H9 (cell line): ENCODE measurements around the gene KLHL22. TPM values are rescaled to one million over a fixed set of nuclear protein-coding genes. Genes with fewer than 3 reads are reported as not detected.
"Not testable (repeated sequence)": the region's sequence is repeated elsewhere in the genome, so short reads cannot be mapped to it uniquely, and the experiment has no call there.

Experiments
- DNase-seq: peaks from one replicate; pipeline ENCODE4 v3.0.0-alpha.2; 2017
- H2AFZ ChIP-seq: one replicate; pipeline ENCODE4 v1.6.1; 2013; ENCODE audit warnings: mild to moderate bottlenecking, low read length, control low read depth, moderate library complexity
- H2AK5ac ChIP-seq: 2 replicates; pipeline ENCODE4 v1.6.1; 2013; ENCODE audit warnings: low read length, control low read depth, mixed read lengths; ENCODE audit not compliant: insufficient read length
- H2BK120ac ChIP-seq: one replicate; pipeline ENCODE4 v1.6.1; 2013; ENCODE audit warnings: low read depth, mild to moderate bottlenecking, low read length, control low read depth, inconsistent platforms; ENCODE audit not compliant: poor library complexity, severe bottlenecking
- H2BK12ac ChIP-seq: 2 replicates; pipeline ENCODE4 v1.6.1; 2013; ENCODE audit warnings: low read length, control low read depth, mixed read lengths, low read depth; ENCODE audit not compliant: insufficient read length
- H2BK15ac ChIP-seq: 2 replicates; pipeline ENCODE4 v1.6.1; 2013; ENCODE audit warnings: low read depth, low read length, control low read depth
- H2BK20ac ChIP-seq: one replicate; pipeline ENCODE4 v1.6.1; 2013; ENCODE audit warnings: low read depth, mild to moderate bottlenecking, low read length, control low read depth, inconsistent platforms; ENCODE audit not compliant: poor library complexity, severe bottlenecking
- H2BK5ac ChIP-seq: 2 replicates; pipeline ENCODE4 v1.6.1; 2013; ENCODE audit warnings: low read length, control low read depth, mixed read lengths; ENCODE audit not compliant: insufficient read length
- H3K14ac ChIP-seq: 2 replicates; pipeline ENCODE4 v1.6.1; 2013; ENCODE audit warnings: low read length, control low read depth; ENCODE audit not compliant: insufficient read depth
- H3K18ac ChIP-seq: 2 replicates; pipeline ENCODE4 v1.6.1; 2013; ENCODE audit warnings: low read depth, mild to moderate bottlenecking, mixed read lengths, low read length, control low read depth; ENCODE audit not compliant: insufficient read length
- H3K23ac ChIP-seq: 2 replicates; pipeline ENCODE4 v1.6.1; 2013; ENCODE audit warnings: low read length, control low read depth, mixed read lengths, low read depth; ENCODE audit not compliant: insufficient read length
- H3K23me2 ChIP-seq: 2 replicates; pipeline ENCODE4 v1.6.1; 2013; ENCODE audit warnings: low read depth, mild to moderate bottlenecking, mixed read lengths, low read length, control low read depth; ENCODE audit not compliant: insufficient read length, poor library complexity, severe bottlenecking
- H3K27ac ChIP-seq: 2 replicates; pipeline ENCODE4 v1.5.1; 2013; ENCODE audit warnings: low read length, control low read depth, mixed read lengths, low read depth; ENCODE audit not compliant: insufficient read length
- H3K27me3 ChIP-seq: 2 replicates; pipeline ENCODE4 v1.6.1; 2013; ENCODE audit warnings: low read length, control low read depth, inconsistent platforms; ENCODE audit not compliant: insufficient read depth
- H3K4ac ChIP-seq: 2 replicates; pipeline ENCODE4 v1.6.1; 2013; ENCODE audit warnings: low read depth, mild to moderate bottlenecking, control low read depth, inconsistent platforms, low read length, moderate library complexity
- H3K4me1 ChIP-seq: 2 replicates; pipeline ENCODE4 v1.6.1; 2013; ENCODE audit warnings: low read length, control low read depth, inconsistent platforms; ENCODE audit not compliant: insufficient read depth
- H3K4me2 ChIP-seq: 2 replicates; pipeline ENCODE4 v1.6.1; 2013; ENCODE audit warnings: low read length, control low read depth, mixed read lengths; ENCODE audit not compliant: insufficient read length, insufficient read depth
- H3K56ac ChIP-seq: 2 replicates; pipeline ENCODE4 v1.6.1; 2013; ENCODE audit warnings: low read depth, mild to moderate bottlenecking, mixed read lengths, low read length, control low read depth; ENCODE audit not compliant: insufficient read length
- H3K79me1 ChIP-seq: 2 replicates; pipeline ENCODE4 v1.6.1; 2013; ENCODE audit warnings: low read depth, mild to moderate bottlenecking, moderate library complexity, low read length, control low read depth, inconsistent platforms; ENCODE audit not compliant: insufficient read depth, poor library complexity, severe bottlenecking
- H3K79me2 ChIP-seq: 2 replicates; pipeline ENCODE4 v1.6.1; 2013; ENCODE audit warnings: low read length, control low read depth, inconsistent platforms; ENCODE audit not compliant: insufficient read depth
- H3K9ac ChIP-seq: 2 replicates; pipeline ENCODE4 v1.6.1; 2013; ENCODE audit warnings: low read length, control low read depth, mixed read lengths; ENCODE audit not compliant: insufficient read length; ENCODE audit errors: extremely low read depth
- H3K9me3 ChIP-seq: one replicate; pipeline ENCODE4 v1.6.1; 2013; ENCODE audit warnings: low read depth, low read length, inconsistent platforms; ENCODE audit not compliant: control insufficient read depth
- H3T11ph ChIP-seq: one replicate; pipeline ENCODE4 v1.6.1; 2013; ENCODE audit warnings: mild to moderate bottlenecking, low read length, control low read depth, inconsistent platforms
- H4K20me1 ChIP-seq: one replicate; pipeline ENCODE4 v1.6.1; 2013; ENCODE audit not compliant: control insufficient read depth, insufficient read length, insufficient read depth
- H4K5ac ChIP-seq: 2 replicates; pipeline ENCODE4 v1.6.1; 2013; ENCODE audit warnings: low read depth, mild to moderate bottlenecking, mixed read lengths, low read length, control low read depth; ENCODE audit not compliant: insufficient read length
- H4K8ac ChIP-seq: replicated peaks from 2 replicates; pipeline ENCODE4 v1.6.1; 2013; ENCODE audit warnings: low read length, control low read depth, mixed read lengths, low read depth; ENCODE audit not compliant: insufficient read length
- H4K91ac ChIP-seq: 2 replicates; pipeline ENCODE4 v1.6.1; 2013; ENCODE audit warnings: low read depth, mild to moderate bottlenecking, moderate library complexity, mixed read lengths, low read length, control low read depth; ENCODE audit not compliant: insufficient read length
- H3K27ac Mint-ChIP-seq, 3 experiments: 2 replicates in 2 of 3; 3 replicates in 1 of 3; pipeline ENCODE4 v1.8.0; 2020 to 2021; ENCODE audit warnings: mixed read lengths in 3 of 3, mild to moderate bottlenecking in 1 of 3, moderate library complexity in 1 of 3
- H3K27me3 Mint-ChIP-seq: 2 replicates; pipeline ENCODE4 v1.8.0; 2021; ENCODE audit warnings: low read depth, mild to moderate bottlenecking, moderate library complexity, mixed read lengths
- H3K36me3 Mint-ChIP-seq, 3 experiments: 2 replicates in 2 of 3; 3 replicates in 1 of 3; pipeline ENCODE4 v1.8.0; 2020 to 2021; ENCODE audit warnings: low read depth in 3 of 3, mixed read lengths in 3 of 3; ENCODE audit not compliant: insufficient read depth in 1 of 3
- H3K4me1 Mint-ChIP-seq, 2 experiments: 2 replicates each; pipeline ENCODE4 v1.8.0; 2020; ENCODE audit warnings: mixed read lengths in 2 of 2
- H3K4me3 Mint-ChIP-seq, 2 experiments: 2 replicates in 1 of 2; 3 replicates in 1 of 2; pipeline ENCODE4 v1.8.0; 2020 to 2021; ENCODE audit warnings: mild to moderate bottlenecking in 2 of 2, mixed read lengths in 2 of 2, moderate library complexity in 1 of 2
- H3K9me3 Mint-ChIP-seq, 2 experiments: 2 replicates in 1 of 2; 3 replicates in 1 of 2; pipeline ENCODE4 v1.8.0; 2020; ENCODE audit warnings: mild to moderate bottlenecking in 2 of 2, mixed read lengths in 2 of 2, moderate library complexity in 1 of 2
- CTCF ChIP-seq: fragments of 200-600 bp; sonication (generic); conservative IDR thresholded peaks from 3 replicates; pipeline ENCODE4 v1.8.0; 2021; ENCODE audit warnings: antibody characterized with exemption, mild to moderate bottlenecking
- WGBS: extraction: QIAGEN DNeasy Blood & Tissue Kit; methylation state at CpG from one replicate; pipeline ENCODE4 v1.1.7; 2013; ENCODE audit warnings: missing lambda C conversion rate, low lambda C conversion rate, mixed read lengths; ENCODE audit not compliant: insufficient read length; ENCODE audit errors: extremely low coverage; 5-methylcytosine and 5-hydroxymethylcytosine counted together
- long read RNA-seq: library from polyadenylated mRNA; unstranded; transcript quantifications from one replicate; pipeline ENCODE4 v2.0.0, GENCODE V29; 2020
- total RNA-seq: library from RNA; stranded (reverse); gene quantifications from 2 replicates; pipeline ENCODE4 v1.2.1, GENCODE V29; 2021

The KLHL22 gene
- total RNA-seq: 11.9 and 12.7 TPM in 2 replicates
- long read RNA-seq, transcript KLHL22-201 (7 exons, 2,616 nt): major isoform, 26 of 45 reads
- long read RNA-seq, partial matches to known transcripts: 2 of 45 reads
- long read RNA-seq, other reads (novel, unspliced or antisense): 17 of 45 reads

GRCh38 chr22:20494978-20495860 lies at the start of gene KLHL22:
KLHL22 (minus strand) TSS chr22:20495795; CDS start chr22:20489211, 6,584 bp downstream.
- H3K9me3 ChIP-seq: no peaks in the 10 kb centered on the region
- WGBS: no CpG with 5 or more reads among the region's 108 CpGs
- H3K4me1 Mint-ChIP-seq: peaks cover 14 to 17% of the 10 kb centered on the region in 2 experiments
- H3K4me2 ChIP-seq: peak within 1 kb of the TSS; percentile 93
- peaks cover 18% of the 10 kb centered on the region for H3K23me2 ChIP-seq
- H4K91ac ChIP-seq: no peak within 1 kb of the TSS
- H3K36me3 Mint-ChIP-seq: peaks cover 6 to 16% (median 8%) of the 10 kb centered on the region in 3 experiments
- peaks cover 9% of the 10 kb centered on the region for H3K79me1 ChIP-seq
- H3K14ac ChIP-seq: peak within 1 kb of the TSS; percentile 33
- H3K27ac ChIP-seq: peak within 1 kb of the TSS; percentile 44
- H3K9ac ChIP-seq: peak within 1 kb of the TSS; percentile 50
- H3K23ac ChIP-seq: no peak within 1 kb of the TSS
- H2AFZ ChIP-seq: no peak within 1 kb of the TSS
- H3K9me3 Mint-ChIP-seq: no peaks in the 10 kb centered on the region
- no peak within 1 kb of the TSS for H2AK5ac ChIP-seq
- no peak within 1 kb of the TSS for H2BK12ac ChIP-seq
- H3K4me1 ChIP-seq: peaks cover 6% of the 10 kb centered on the region
- H3K4me3 Mint-ChIP-seq: peak within 1 kb of the TSS; percentile 87 to 99
- no peak within 1 kb of the TSS for H2BK5ac ChIP-seq
- no peaks in the 10 kb centered on the region; the same call in 1 of the 2 replicates for H3K27me3 ChIP-seq
- peaks cover 2% of the 10 kb centered on the region; the same call in 1 of the 2 replicates for H3K79me2 ChIP-seq
- H3K27ac Mint-ChIP-seq: peak within 1 kb of the TSS; percentile 82 to 97 (median 97)
- peaks cover 11% of the 10 kb centered on the region for H3K27me3 Mint-ChIP-seq
- DNase-seq: peak; percentile 38
- H4K20me1 ChIP-seq: no peaks in the 10 kb centered on the region
- no peak within 1 kb of the TSS for H4K5ac ChIP-seq
- H4K8ac ChIP-seq: no peak within 1 kb of the TSS
- H2BK15ac ChIP-seq: no peak within 1 kb of the TSS
- H3K4ac ChIP-seq: no peak within 1 kb of the TSS
- H2BK120ac ChIP-seq: no peak within 1 kb of the TSS
- peak within 1 kb of the TSS; percentile 54 for H3K18ac ChIP-seq
- TF ChIP-seq CTCF: no peak
- H3T11ph ChIP-seq: no peak within 1 kb of the TSS
- H3K56ac ChIP-seq: peak within 1 kb of the TSS; percentile 26
- H2BK20ac ChIP-seq: no peak within 1 kb of the TSS

- not testable (repeated sequence) for H3K18ac ChIP-seq, H2BK120ac ChIP-seq, H4K8ac ChIP-seq, H3K4me3 Mint-ChIP-seq, H3K4ac ChIP-seq, H2BK12ac ChIP-seq, H3K27ac ChIP-seq, DNase-seq, H3K4me2 ChIP-seq, H3K27me3 Mint-ChIP-seq, H3K56ac ChIP-seq, H4K20me1 ChIP-seq, H3K4me1 ChIP-seq, H3K14ac ChIP-seq, H2BK15ac ChIP-seq, H3K79me2 ChIP-seq, H3K23ac ChIP-seq, H3K27ac Mint-ChIP-seq, H2BK5ac ChIP-seq, H3K79me1 ChIP-seq, H2AK5ac ChIP-seq, H3K9ac ChIP-seq, H2AFZ ChIP-seq, H3K9me3 Mint-ChIP-seq, H4K5ac ChIP-seq, H3K23me2 ChIP-seq, H3T11ph ChIP-seq, H3K9me3 ChIP-seq, H2BK20ac ChIP-seq, H3K27me3 ChIP-seq, H4K91ac ChIP-seq
- Mint-ChIP-seq H3K4me1 (peaks cover 12 to 21% of the 10 kb centered on the region in 2 experiments), H3K36me3 (peaks cover 20 to 33% (median 24%) of the 10 kb centered on the region in 3 experiments)
- no CpG with 5 or more reads among the region's 3 CpGs for WGBS
Measured at GRCh38 chr22:20545318-20545634, 49.7 kb upstream of the KLHL22 start.
